Neuron (in vitro differentiated cells): ENCODE data around the gene SUFU.

Experiments used
- H2AFZ ChIP-seq: one replicate; pipeline ENCODE4 v1.6.1; 2013; ENCODE audit warnings: low read depth, mild to moderate bottlenecking, inconsistent platforms, low read length, moderate library complexity
- H3K27me3 ChIP-seq: one replicate; pipeline ENCODE4 v1.6.1; 2013; ENCODE audit warnings: low read length; ENCODE audit not compliant: insufficient read depth
- H3K36me3 ChIP-seq: one replicate; pipeline ENCODE4 v1.6.1; 2013; ENCODE audit warnings: low read length; ENCODE audit not compliant: insufficient read depth
- H3K4me1 ChIP-seq: one replicate; pipeline ENCODE4 v1.6.1; 2013; ENCODE audit warnings: low read length; ENCODE audit not compliant: insufficient read depth
- H3K4me3 ChIP-seq: 2 replicates; pipeline ENCODE4 v1.5.1; 2013; ENCODE audit warnings: mild to moderate bottlenecking, low read length, moderate library complexity
- H3K9me3 ChIP-seq: one replicate; pipeline ENCODE4 v1.6.1; 2013; ENCODE audit warnings: low read length

Gene SUFU

DNA sequence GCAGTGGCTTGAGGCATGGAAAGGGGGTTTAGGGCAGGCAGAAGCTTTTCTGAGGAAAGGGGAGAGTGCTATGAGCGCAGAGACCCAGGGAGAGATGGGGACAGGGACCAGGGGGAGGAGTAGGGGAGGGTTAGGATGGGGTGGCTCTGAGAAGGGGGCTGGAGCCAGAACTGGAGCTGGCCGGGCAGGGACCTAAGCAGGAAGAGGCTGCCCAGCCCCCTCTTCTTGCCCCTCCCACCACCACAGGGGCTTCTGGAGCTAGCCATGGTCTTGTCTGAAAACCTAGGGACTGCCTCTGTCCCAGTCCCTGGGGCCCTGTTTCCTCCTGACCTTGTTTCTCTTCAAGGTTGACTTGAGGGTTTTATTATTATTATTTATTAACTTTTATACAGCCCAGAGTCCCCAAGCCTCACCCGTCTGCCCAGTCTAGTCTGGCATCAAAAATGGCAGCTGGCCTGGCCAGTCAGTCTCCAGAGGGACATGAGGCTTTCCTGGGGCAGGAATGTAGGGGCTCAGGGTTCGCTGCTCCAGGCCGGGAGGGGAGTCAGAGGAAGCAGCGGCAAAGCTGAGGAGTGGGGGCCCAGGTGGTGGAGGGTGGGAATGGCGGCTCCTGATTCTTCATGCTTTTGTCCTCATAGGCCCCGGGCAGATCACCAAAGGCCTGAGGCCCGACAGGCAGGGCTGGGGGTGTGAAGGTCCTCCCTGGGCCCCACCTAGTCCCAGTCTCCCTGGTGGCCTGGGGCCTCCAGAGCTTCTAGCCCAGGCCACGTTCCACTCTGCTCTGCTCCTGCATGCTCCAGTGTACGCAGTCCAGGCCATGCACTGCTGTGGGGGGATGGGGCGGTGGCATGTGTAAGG is 146.3 kb downstream of the SUFU start:
- Histone ChIP-seq H3K9me3 (no peaks in the 10 kb centered on the region), H3K27me3 (no peaks in the 10 kb centered on the region), H3K4me3 (peak overlapping the region; percentile 92), H3K36me3 (peaks cover 46% of the 10 kb centered on the region), H3K4me1 (peaks cover 66% of the 10 kb centered on the region), H2AFZ (no peak overlapping the region)

DNA sequence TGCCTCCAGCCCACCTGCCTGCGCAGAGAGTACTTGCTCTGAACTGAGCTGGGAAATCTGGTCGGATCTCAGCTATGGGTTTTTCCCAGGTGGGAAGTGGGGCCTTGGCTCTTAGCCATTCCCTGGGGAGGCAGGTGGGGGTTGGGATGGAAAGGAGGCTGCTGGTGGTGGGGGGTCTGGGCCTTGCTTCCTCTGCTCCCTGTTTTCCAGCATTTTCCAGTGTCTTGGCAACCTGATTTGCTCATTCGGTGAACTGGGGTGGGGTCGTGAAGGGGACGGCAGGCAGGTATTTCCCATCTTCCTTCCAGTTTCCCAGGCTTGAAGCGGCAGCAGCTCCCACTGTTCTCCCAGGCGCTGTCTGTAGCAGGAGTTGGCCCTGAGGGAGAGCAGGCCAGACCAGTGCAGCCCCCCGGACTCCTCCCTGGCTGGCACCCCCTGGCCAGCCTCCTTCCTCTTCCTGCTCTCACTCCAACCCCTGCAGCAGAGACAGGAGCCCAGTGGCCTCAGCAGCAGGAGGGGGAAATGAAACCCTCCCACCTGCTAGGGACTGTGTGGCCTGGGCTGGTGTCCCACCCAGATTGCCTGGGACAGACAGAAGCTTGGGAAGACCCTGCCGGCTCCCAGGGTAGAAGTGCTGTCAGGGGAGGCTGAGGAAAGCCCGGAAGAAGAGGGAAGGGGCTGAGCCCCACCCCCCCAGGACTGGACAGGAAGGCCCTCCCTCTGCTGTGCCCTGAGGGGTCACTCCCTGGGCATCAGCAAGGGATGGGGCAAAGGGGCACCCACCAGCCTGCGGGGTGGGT is 147.1 kb downstream of the SUFU start:
- Histone ChIP-seq H3K27me3 (no peaks in the 10 kb centered on the region), H2AFZ (no peak overlapping the region), H3K4me3 (no peak overlapping the region), H3K36me3 (peaks cover 55% of the 10 kb centered on the region), H3K4me1 (peaks cover 66% of the 10 kb centered on the region), H3K9me3 (no peaks in the 10 kb centered on the region)

- H2AFZ ChIP-seq: no peak overlapping the region
- peaks cover 60% of the 10 kb centered on the region for H3K4me1 ChIP-seq
- H3K4me3 ChIP-seq: no peak overlapping the region
- no peaks in the 10 kb centered on the region for H3K9me3 ChIP-seq
- no peaks in the 10 kb centered on the region for H3K27me3 ChIP-seq
- peaks cover 57% of the 10 kb centered on the region for H3K36me3 ChIP-seq
Measured at GRCh38 chr10:102651455-102652169, 147.8 kb downstream of the SUFU start.

GRCh38 chr10:102652170-102652916 is 148.6 kb downstream of the SUFU start:
- Histone ChIP-seq H2AFZ (no peak overlapping the region), H3K27me3 (no peaks in the 10 kb centered on the region), H3K4me1 (peaks cover 53% of the 10 kb centered on the region), H3K4me3 (no peak overlapping the region), H3K9me3 (no peaks in the 10 kb centered on the region), H3K36me3 (peaks cover 64% of the 10 kb centered on the region)

DNA sequence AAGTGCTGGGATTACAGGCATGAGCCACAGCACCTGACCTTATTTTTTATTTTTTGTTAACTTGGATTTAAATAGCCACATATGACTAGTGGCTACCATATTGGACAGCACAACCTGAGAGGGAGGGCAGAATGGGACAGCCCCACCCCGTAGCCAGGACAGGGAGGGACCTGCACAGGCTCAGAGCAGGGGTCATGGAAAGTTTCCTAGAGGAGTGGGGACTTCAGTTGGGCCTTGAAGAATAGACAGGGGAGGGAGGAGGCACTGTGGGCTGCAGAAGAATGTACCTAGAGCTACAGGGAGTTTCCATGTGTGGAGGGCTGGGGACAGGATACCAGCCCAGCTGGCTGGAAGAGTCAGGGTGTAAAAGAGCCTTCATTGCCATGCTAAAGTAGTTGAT is 149.3 kb downstream of the SUFU start:
- no peak overlapping the region for H2AFZ ChIP-seq
- H3K36me3 ChIP-seq: peaks cover 66% of the 10 kb centered on the region
- H3K9me3 ChIP-seq: no peaks in the 10 kb centered on the region

GRCh38 chr10:102654566-102654965 is 150.8 kb downstream of the SUFU start:
- Histone ChIP-seq H3K4me1 (peaks cover 31% of the 10 kb centered on the region), H3K9me3 (no peaks in the 10 kb centered on the region), H3K4me3 (no peak overlapping the region), H3K36me3 (peaks cover 73% of the 10 kb centered on the region), H3K27me3 (no peaks in the 10 kb centered on the region), H2AFZ (no peak overlapping the region)

More for the DNA sequence above, 149.3 kb downstream of the SUFU start:
- H3K4me1 ChIP-seq: peaks cover 46% of the 10 kb centered on the region
- H3K4me3 ChIP-seq: no peak overlapping the region
- H3K27me3 ChIP-seq: no peaks in the 10 kb centered on the region

- Histone ChIP-seq H3K4me1 (peaks cover 27% of the 10 kb centered on the region), H3K4me3 (no peak overlapping the region), H3K9me3 (no peaks in the 10 kb centered on the region), H2AFZ (no peak overlapping the region), H3K27me3 (no peaks in the 10 kb centered on the region), H3K36me3 (peaks cover 73% of the 10 kb centered on the region)
Measured at GRCh38 chr10:102654969-102655368, 151.2 kb downstream of the SUFU start.

DNA sequence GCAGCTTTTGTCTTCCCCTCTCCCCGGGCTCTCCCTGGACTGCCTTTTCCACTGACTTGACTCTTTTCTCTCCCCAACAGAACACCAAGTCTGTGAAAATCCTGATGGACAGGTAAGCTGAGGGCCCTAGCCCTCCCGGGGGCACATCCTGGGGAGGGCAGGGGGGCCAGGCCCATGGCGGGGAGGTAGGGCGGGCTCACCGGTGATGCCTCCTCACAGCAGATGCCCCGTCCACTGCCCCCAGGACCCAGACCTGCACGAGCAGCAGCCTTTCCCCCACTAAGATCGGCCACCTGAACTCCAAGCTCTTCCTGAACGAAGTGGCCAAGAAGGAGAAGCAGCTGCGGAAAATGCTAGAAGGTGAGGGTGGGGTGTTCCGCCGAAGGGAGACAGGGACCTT is 152.3 kb downstream of the SUFU start:
- Histone ChIP-seq H3K36me3 (peaks cover 71% of the 10 kb centered on the region), H3K27me3 (no peaks in the 10 kb centered on the region), H3K4me3 (no peak overlapping the region)

DNA sequence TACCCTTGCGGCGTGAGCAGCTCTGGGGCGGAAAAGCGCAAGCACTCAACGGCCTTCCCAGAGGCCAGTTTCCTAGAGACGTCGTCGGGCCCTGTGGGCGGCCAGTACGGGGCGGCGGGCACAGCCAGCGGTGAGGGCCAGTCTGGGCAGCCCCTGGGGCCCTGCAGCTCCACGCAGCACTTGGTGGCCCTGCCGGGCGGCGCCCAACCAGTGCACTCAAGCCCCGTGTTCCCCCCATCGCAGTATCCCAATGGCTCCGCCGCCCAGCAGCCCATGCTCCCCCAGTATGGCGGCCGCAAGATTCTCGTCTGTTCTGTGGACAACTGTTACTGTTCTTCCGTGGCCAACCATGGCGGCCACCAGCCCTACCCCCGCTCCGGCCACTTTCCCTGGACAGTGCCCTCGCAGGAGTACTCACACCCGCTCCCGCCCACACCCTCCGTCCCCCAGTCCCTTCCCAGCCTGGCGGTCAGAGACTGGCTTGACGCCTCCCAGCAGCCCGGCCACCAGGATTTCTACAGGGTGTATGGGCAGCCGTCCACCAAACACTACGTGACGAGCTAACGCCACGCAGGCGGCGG is 153.1 kb downstream of the SUFU start:
- Histone ChIP-seq H3K4me3 (no peak overlapping the region), H3K27me3 (no peaks in the 10 kb centered on the region), H3K36me3 (peaks cover 63% of the 10 kb centered on the region), H3K4me1 (peaks cover 19% of the 10 kb centered on the region), H2AFZ (no peak overlapping the region), H3K9me3 (no peaks in the 10 kb centered on the region)

More for the DNA sequence above, 152.3 kb downstream of the SUFU start:
- H2AFZ ChIP-seq: no peak overlapping the region
- H3K9me3 ChIP-seq: no peaks in the 10 kb centered on the region
- peaks cover 22% of the 10 kb centered on the region for H3K4me1 ChIP-seq

DNA sequence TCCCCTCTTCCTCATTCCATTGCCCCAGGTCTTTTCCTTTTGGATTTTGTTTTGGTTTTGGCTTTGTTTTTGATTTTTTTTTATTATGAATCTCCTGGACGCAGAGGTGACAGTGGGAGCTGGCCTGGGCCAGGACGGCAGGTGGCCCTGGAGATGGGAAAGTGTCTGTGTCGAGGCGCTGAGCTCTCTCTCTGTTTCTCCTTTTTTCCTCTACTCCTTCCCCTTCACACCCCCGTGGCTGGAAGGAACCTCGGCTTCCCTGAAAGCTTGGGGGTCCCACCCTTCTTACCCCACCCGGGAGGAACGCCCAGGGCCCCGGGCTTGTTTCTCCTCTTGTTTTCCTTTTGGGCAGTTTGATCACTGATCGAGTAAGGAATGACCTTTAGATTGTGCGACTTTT is 153.7 kb downstream of the SUFU start:
- Histone ChIP-seq H2AFZ (no peak overlapping the region), H3K9me3 (no peaks in the 10 kb centered on the region), H3K27me3 (no peaks in the 10 kb centered on the region), H3K4me1 (peaks cover 13% of the 10 kb centered on the region), H3K36me3 (peaks cover 57% of the 10 kb centered on the region), H3K4me3 (no peak overlapping the region)

DNA sequence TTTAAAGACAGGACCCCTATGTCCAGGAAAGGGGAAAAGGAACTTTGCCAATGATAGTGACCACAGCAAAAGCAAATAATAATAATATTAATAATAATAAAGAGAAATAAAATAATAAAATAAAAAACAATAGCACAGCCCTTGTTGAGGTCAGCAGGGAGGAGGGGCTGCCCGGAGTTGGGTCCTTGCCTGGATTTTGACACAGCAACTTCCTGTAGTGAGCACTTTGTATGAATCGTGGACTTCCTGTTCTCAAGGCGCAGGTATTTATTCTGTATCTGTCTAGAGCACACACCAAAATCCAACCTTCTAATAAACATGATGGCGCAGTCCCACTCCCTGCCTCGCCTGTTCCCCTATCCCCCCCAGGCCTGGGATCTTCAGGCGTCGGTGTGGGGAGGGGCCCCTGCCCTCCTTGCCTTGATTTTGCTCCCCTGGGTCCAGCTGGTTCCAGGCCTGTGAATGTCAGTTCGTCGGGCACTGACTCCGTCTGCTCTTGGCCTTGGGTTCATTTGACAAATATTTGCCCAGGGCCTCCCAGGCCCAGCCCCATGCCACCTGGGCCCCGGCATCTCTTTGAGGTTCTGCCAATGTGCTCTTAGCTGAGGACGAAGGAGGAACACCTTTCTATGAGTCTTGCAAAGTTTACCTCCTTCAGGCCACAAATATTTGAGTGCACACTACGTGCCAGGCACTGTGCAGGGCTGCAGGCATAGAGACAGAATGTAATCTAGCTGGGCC is 154.4 kb downstream of the SUFU start:
- H2AFZ ChIP-seq: no peak overlapping the region
- H3K4me3 ChIP-seq: no peak overlapping the region
- H3K4me1 ChIP-seq: peaks cover 11% of the 10 kb centered on the region
- peaks cover 54% of the 10 kb centered on the region for H3K36me3 ChIP-seq
- no peaks in the 10 kb centered on the region for H3K9me3 ChIP-seq
- no peaks in the 10 kb centered on the region for H3K27me3 ChIP-seq

- H3K4me3 ChIP-seq: no peak overlapping the region
- H3K4me1 ChIP-seq: peaks cover 11% of the 10 kb centered on the region
- H3K27me3 ChIP-seq: no peaks in the 10 kb centered on the region
- H2AFZ ChIP-seq: no peak overlapping the region
- no peaks in the 10 kb centered on the region for H3K9me3 ChIP-seq
- peaks cover 47% of the 10 kb centered on the region for H3K36me3 ChIP-seq
Measured at GRCh38 chr10:102658802-102659201, 155.0 kb downstream of the SUFU start.
